ENCODE data around the gene NBPF15. TPM values are rescaled to one million over a fixed set of nuclear protein-coding genes. Genes with fewer than 3 reads are reported as not detected.
A peak's percentile ranks its signal among the peaks of the same experiment; 100 is the strongest.
"Not testable (repeated sequence)": the region's sequence is repeated elsewhere in the genome, so short reads cannot be mapped to it uniquely, and the experiment has no call there.

The NBPF15 gene, protein sequence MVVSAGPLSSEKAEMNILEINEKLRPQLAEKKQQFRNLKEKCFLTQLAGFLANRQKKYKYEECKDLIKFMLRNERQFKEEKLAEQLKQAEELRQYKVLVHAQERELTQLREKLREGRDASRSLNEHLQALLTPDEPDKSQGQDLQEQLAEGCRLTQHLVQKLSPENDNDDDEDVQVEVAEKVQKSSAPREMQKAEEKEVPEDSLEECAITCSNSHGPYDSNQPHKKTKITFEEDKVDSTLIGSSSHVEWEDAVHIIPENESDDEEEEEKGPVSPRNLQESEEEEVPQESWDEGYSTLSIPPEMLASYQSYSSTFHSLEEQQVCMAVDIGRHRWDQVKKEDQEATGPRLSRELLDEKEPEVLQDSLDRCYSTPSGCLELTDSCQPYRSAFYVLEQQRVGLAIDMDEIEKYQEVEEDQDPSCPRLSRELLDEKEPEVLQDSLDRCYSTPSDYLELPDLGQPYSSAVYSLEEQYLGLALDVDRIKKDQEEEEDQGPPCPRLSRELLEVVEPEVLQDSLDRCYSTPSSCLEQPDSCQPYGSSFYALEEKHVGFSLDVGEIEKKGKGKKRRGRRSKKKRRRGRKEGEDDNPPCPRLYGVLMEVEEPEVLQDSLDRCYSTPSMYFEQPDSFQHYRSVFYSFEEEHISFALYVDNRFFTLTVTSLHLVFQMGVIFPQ
- 10 to 100 TPM; 15.5 to 33.8 (median 23.2) TPM for total RNA-seq
- long read RNA-seq, donor 1, partial matches to known transcripts = 2 of 24 reads
- long read RNA-seq, donor 1, other reads (novel, unspliced or antisense) = 22 of 24 reads
- long read RNA-seq, donor 2, partial matches to known transcripts = 1 of 1 reads
- long read RNA-seq, donor 2, other reads (novel, unspliced or antisense) = 0 of 1 reads

DNA sequence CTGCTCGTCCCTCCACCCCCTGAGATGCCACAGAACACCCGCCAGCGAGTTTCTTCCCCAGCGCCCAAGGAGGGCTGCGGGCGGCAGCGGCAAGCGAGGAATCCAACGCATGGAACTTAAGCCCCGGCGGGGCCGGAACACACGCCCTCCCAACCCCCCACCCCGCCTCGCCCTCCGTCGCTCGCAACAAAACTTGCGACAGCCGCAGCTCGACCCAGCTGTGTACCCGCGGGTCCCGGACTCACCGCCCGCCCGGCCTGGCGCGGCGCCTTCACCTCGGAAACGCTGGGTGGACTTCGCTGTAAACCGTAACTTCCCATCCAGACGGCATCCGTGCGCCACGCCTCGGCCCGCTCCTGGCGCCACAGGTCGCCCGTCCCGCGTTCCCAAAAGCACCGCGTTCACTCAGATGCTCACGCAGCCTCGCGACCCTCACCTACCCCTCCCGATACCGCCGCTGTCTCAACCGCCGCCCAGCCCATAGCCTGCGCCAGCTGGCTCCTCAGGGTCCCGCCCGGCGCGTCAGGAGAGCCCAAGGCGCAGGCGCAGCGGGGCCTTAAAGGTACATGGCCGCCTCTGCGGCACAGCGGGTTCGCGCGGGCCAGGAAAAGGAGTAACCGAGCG lies at the start of gene NBPF15:
Gene NBPF15, minus strand, starts transcription at position 534 of the 624 bp plus-strand sequence. CDS start 21,666 bp downstream, outside the sequence.
- H3K4me1 ChIP-seq (ENCODE audit: low read depth); intact Hi-C loops (cut with DNase I, micrococcal nuclease); H3K9me3 ChIP-seq; H3K36me3 ChIP-seq (ENCODE audit: low read depth): not testable (repeated sequence)
- ATAC-seq (peak; percentile 99), DNase-seq (peak; percentile 83 to 87 (median 84))
- peak within 1 kb of the TSS; percentile 31 for H3K4me3 ChIP-seq

DNA sequence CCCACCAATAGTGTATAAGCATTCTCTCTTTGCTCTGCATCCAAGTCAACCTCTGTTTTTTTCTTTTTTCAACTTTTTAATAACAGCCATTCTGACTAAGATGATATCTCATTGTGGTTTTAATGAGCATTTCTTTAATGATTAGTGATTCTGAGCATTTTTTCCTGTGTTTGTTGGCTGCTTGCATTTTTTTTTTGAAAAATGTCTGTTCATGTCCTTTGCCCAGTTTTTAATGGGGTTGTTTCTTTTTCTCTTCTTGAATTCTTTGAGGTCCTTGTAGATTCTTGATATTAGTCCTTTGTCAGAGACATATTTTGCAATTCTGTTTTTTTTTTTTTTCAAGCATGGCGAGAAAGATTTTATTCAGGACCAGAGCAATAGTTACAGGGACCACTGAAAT lies 35.0 kb upstream of the NBPF15 start:
- DNase-seq = not testable (repeated sequence)

GRCh38 chr1:144494130-144494529 lies 32.7 kb upstream of the NBPF15 start:
- intact Hi-C loops (cut with DNase I, micrococcal nuclease); ATAC-seq: not testable (repeated sequence)

More for the DNA sequence above, 35.0 kb upstream of the NBPF15 start:
- H3K4me3 ChIP-seq; H3K36me3 ChIP-seq (ENCODE audit: low read depth); H3K4me1 ChIP-seq (ENCODE audit: low read depth); H3K9me3 ChIP-seq; intact Hi-C loops (cut with DNase I, micrococcal nuclease); ATAC-seq: not testable (repeated sequence)

GRCh38 chr1:144490394-144490793 lies 28.9 kb upstream of the NBPF15 start:
- intact Hi-C loops (cut with DNase I, micrococcal nuclease); ATAC-seq; H3K36me3 ChIP-seq (ENCODE audit: low read depth); H3K4me3 ChIP-seq; H3K9me3 ChIP-seq; H3K4me1 ChIP-seq (ENCODE audit: low read depth): not testable (repeated sequence)
- peak in 2 of 3 donors; percentile 9 to 31 for DNase-seq

More at GRCh38 chr1:144494130-144494529, 32.7 kb upstream of the NBPF15 start:
- H3K4me1 ChIP-seq (ENCODE audit: low read depth); H3K36me3 ChIP-seq (ENCODE audit: low read depth); DNase-seq; H3K4me3 ChIP-seq; H3K9me3 ChIP-seq: not testable (repeated sequence)

DNA sequence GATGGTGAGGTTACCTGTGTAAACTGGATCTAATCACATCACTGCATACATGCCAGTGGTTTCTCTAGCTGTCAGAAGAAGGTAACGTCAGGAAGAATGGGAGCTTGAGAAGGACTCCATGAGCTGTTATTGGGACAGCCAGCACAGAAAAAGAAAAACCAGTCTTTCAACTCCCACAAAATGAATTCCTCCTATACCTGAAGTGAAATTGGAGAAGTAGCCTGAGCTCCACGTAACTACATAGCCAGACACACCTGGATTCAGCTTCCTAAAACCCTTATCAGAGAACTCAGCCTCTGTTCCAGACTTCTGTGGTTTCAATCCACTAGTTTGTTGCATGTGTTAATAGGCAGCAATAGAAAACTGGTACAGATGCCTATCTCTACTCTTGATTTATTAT lies 25.5 kb upstream of the NBPF15 start:
- H3K9me3 ChIP-seq; H3K4me3 ChIP-seq; intact Hi-C loops (cut with DNase I, micrococcal nuclease); DNase-seq; H3K4me1 ChIP-seq (ENCODE audit: low read depth); ATAC-seq; H3K36me3 ChIP-seq (ENCODE audit: low read depth): not testable (repeated sequence)

DNA sequence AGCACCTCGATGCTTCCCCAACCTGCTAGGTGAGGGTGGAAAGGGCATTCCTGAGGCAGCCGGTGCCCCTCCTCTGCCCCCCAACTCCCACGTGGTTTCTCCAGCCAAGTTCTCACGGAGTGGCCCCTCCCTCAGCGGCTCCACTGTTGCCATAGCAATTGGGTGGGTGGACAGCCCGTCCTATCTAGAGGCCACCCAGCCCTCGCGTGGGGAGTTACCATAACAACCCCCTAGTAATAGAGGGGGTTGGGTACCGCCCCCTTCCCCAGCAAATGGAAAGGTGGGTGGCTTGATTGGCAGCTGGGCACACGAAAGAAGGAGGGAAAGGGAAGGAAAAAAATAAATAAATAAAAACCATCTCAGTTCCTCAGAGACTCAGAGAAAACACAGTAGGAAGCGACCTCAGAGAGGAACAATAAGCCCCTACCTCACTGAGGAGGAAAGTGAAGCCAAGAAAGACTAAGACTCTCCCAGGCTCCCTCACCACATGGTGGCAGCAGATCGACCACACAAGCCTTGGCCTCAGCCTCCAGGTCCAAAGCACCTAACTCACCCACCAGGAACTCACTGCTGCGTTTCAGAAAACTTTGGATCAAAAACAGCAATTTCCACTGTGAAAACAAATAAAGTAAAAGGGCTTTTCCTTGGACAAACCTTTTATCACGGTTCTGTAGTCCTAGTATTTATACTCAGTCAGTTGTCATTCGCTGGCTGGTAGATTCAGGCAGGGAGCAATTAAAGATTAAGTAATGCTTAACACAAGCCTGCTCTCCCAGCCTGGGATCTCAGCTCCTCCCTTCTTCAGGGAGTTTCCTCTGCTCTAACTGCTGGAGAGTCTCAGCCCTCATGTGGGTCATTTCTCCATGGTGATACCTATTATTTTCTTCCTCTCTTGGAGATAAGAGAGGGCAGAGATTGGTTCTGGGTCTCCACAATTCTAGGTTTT lies 23.9 kb upstream of the NBPF15 start:
- H3K4me3 ChIP-seq; H3K36me3 ChIP-seq (ENCODE audit: low read depth); intact Hi-C loops (cut with DNase I, micrococcal nuclease); H3K9me3 ChIP-seq; H3K4me1 ChIP-seq (ENCODE audit: low read depth): not testable (repeated sequence)
- DNase-seq = peak in 1 of 3 donors; percentile 17
- ATAC-seq = peak; percentile 31

- H3K4me1 ChIP-seq (ENCODE audit: low read depth); H3K36me3 ChIP-seq (ENCODE audit: low read depth); H3K4me3 ChIP-seq; H3K9me3 ChIP-seq; intact Hi-C loops (cut with DNase I, micrococcal nuclease); ATAC-seq; DNase-seq: not testable (repeated sequence)
Observed at GRCh38 chr1:144473897-144474296, 12.4 kb upstream of the NBPF15 start.

DNA sequence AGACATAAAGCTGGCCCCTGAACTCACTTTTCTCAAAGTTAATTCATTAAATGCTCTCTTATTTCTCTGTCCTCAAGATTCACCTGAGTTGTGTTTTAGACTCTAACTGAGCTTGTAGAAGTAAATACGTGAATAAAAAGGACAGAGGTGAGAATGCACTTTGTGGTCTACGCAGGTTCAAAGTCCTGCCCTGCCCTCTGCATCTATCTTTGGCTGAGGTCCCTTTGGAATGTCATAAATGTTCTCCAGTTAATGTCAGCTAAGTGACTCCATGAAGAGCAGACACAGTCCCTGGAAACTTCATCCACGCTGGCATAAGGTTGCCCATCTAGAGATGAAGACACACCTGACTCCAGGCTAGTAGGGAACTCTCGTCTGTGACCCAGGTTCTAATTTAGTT lies 10.0 kb upstream of the NBPF15 start:
- DNase-seq = peak in 1 of 3 donors; percentile 50
- H3K9me3 ChIP-seq; ATAC-seq; H3K36me3 ChIP-seq (ENCODE audit: low read depth); intact Hi-C loops (cut with DNase I, micrococcal nuclease); H3K4me3 ChIP-seq; H3K4me1 ChIP-seq (ENCODE audit: low read depth): not testable (repeated sequence)

GRCh38 chr1:144461778-144462177 lies 309 bp upstream of the NBPF15 start:
- ATAC-seq; intact Hi-C loops (cut with DNase I, micrococcal nuclease); H3K9me3 ChIP-seq; DNase-seq; H3K36me3 ChIP-seq (ENCODE audit: low read depth); H3K4me1 ChIP-seq (ENCODE audit: low read depth); H3K4me3 ChIP-seq: not testable (repeated sequence)

- ATAC-seq (peak; percentile 71), DNase-seq (peak in 2 of 3 donors; percentile 13 to 18)
- H3K9me3 ChIP-seq; H3K4me1 ChIP-seq (ENCODE audit: low read depth); H3K36me3 ChIP-seq (ENCODE audit: low read depth); intact Hi-C loops (cut with DNase I, micrococcal nuclease): not testable (repeated sequence)
- H3K4me3 ChIP-seq = peak overlapping the region; percentile 31
Observed at GRCh38 chr1:144460686-144461085, 783 bp downstream of the NBPF15 start.

DNA sequence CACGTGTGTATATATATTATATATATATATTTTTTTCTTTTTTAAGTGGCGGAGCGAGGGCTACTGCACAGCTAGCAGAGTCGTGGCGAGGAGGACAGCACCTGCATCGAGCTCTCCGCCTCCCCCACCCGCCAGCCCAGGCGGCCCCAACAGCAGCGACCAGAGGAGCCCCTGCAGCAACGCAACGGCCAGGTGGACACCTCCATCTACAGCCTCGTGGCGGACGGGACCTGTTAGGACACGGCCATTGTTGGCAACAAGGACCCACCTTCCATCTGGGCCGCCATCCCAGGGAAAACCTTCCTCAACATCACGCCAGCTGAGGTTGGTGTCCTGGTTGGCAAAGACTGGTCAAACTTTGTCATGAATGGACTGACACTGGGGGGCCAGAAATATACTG lies 19.1 kb downstream of the NBPF15 start:
- intact Hi-C loops (cut with DNase I, micrococcal nuclease); ATAC-seq; DNase-seq; H3K36me3 ChIP-seq (ENCODE audit: low read depth); H3K4me1 ChIP-seq (ENCODE audit: low read depth); H3K9me3 ChIP-seq; H3K4me3 ChIP-seq: not testable (repeated sequence)

DNA sequence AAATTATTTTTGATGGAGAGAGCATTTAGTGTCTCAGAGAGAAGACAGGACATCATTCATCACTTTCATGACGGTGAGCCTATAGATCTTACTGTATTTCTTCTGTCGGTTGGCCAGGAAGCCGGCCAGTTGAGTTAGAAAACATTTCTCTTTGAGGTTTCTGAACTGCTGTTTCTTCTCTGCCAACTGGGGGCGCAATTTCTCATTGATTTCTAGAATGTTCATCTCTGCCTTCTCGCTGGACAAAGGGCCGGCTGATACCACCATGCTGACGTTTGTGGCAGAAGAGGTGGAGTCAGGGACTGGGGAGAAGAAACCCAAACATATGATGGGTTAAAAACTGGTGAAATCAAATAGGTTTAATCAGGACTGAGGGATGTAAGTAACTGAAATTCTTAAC lies 21.7 kb downstream of the NBPF15 start:
- H3K4me3 ChIP-seq; ATAC-seq; H3K4me1 ChIP-seq (ENCODE audit: low read depth); intact Hi-C loops (cut with DNase I, micrococcal nuclease); H3K36me3 ChIP-seq (ENCODE audit: low read depth); DNase-seq; H3K9me3 ChIP-seq: not testable (repeated sequence)

Data from mucosa of descending colon (tissue), 3 donors.